CD4-positive, CD25-positive, alpha-beta regulatory T cell (primary cell): Measurements from ENCODE around the gene TMEM44. TPM values are rescaled to one million over a fixed set of nuclear protein-coding genes. Genes with fewer than 3 reads are reported as not detected.

Experiments
- ATAC-seq, 2 donors: fragments of 150-1000 bp; cut with Tn5 transposase; one replicate each; pipeline ENCODE4 v1.10.0; 2021; ENCODE audit warnings: low read depth in 2 of 2, moderate number of reproducible peaks in 2 of 2, moderate library complexity in 1 of 2
- DNase-seq, 3 donors: peaks; one replicate each; pipeline versions ENCODE4 v3.0.0 to v3.0.0-alpha.2; 2012 to 2022; ENCODE audit warnings: mixed read lengths in 1 of 3
- H3K27ac ChIP-seq: one replicate; pipeline ENCODE4 v1.7.0; 2013; ENCODE audit warnings: mild to moderate bottlenecking, low read length; ENCODE audit not compliant: insufficient read depth, poor library complexity, severe bottlenecking
- H3K27me3 ChIP-seq: one replicate; pipeline ENCODE4 v1.7.0; 2013; ENCODE audit warnings: low read length; ENCODE audit not compliant: control insufficient read depth, insufficient read depth
- H3K36me3 ChIP-seq: one replicate; pipeline ENCODE4 v1.7.0; 2013; ENCODE audit warnings: mild to moderate bottlenecking, low read length, moderate library complexity; ENCODE audit not compliant: control insufficient read depth, insufficient read depth
- H3K4me1 ChIP-seq: 2 replicates; pipeline ENCODE4 v1.7.0; 2013; ENCODE audit warnings: mild to moderate bottlenecking, low read length; ENCODE audit not compliant: insufficient read depth, control insufficient read depth, poor library complexity, severe bottlenecking
- H3K4me3 ChIP-seq: one replicate; pipeline ENCODE4 v1.7.0; 2013; ENCODE audit warnings: low read depth, mild to moderate bottlenecking, low read length, moderate library complexity
- H3K9me3 ChIP-seq, 2 experiments: 1 replicate in 1 of 2; 2 replicates in 1 of 2; pipeline ENCODE4 v1.7.0; 2013; ENCODE audit warnings: low read length in 2 of 2, mild to moderate bottlenecking in 1 of 2, moderate library complexity in 1 of 2; ENCODE audit not compliant: control insufficient read depth in 2 of 2
- H3K27ac Mint-ChIP-seq, 3 donors: one replicate each; pipeline ENCODE4 v1.8.0; 2020 to 2022; ENCODE audit warnings: mild to moderate bottlenecking in 3 of 3, mixed read lengths in 3 of 3, moderate library complexity in 2 of 3
- H3K27me3 Mint-ChIP-seq: one replicate; pipeline ENCODE4 v1.8.0; 2022; ENCODE audit warnings: mild to moderate bottlenecking, mixed read lengths
- H3K36me3 Mint-ChIP-seq: one replicate; pipeline ENCODE4 v1.8.0; 2020; ENCODE audit warnings: mixed read lengths
- H3K4me1 Mint-ChIP-seq, 4 donors: one replicate each; pipeline ENCODE4 v1.8.0; 2020 to 2022; ENCODE audit warnings: mixed read lengths in 4 of 4, mild to moderate bottlenecking in 1 of 4
- H3K4me3 Mint-ChIP-seq, 4 donors: one replicate each; pipeline ENCODE4 v1.8.0; 2020 to 2022; ENCODE audit warnings: mild to moderate bottlenecking in 4 of 4, mixed read lengths in 4 of 4, moderate library complexity in 3 of 4
- H3K9me3 Mint-ChIP-seq, 7 donors: one replicate each; pipeline ENCODE4 v1.8.0; 2020 to 2022; ENCODE audit warnings: mixed read lengths in 7 of 7, mild to moderate bottlenecking in 3 of 7, moderate library complexity in 2 of 7
- polyA plus RNA-seq, 4 donors: library from polyadenylated mRNA; unstranded; fragments of 300-500 nt; fragmentation: Illumina TruSeq; gene quantifications; one replicate each; pipeline ENCODE4 v1.2.3, GENCODE V29; 2021
- total RNA-seq: library from RNA; stranded (reverse); gene quantifications from one replicate; pipeline ENCODE4 v1.2.3, GENCODE V29; 2022

Gene TMEM44
- total and polyA plus RNA-seq, 5 donors from 2014 or later = 0.41 to 5.5 (median 0.75) TPM

GRCh38 chr3:194541483-194541882 is 91.7 kb downstream of the TMEM44 start:
- Histone ChIP-seq H3K9me3 (no peaks in the 10 kb centered on the region), H3K27ac (no peak overlapping the region), H3K4me1 (no peaks in the 10 kb centered on the region), H3K36me3 (no peaks in the 10 kb centered on the region), H3K27me3 (no peaks in the 10 kb centered on the region), H3K4me3 (no peak overlapping the region)
- Mint-ChIP-seq H3K4me3 (no peak overlapping the region), H3K36me3 (no peaks in the 10 kb centered on the region), H3K27me3 (no peaks in the 10 kb centered on the region), H3K27ac (peak overlapping the region in 2 of 3 donors; percentile 54 to 68), H3K9me3 (peaks cover 0 to 2% (median 0%) of the 10 kb centered on the region in 7 donors), H3K4me1 (peaks cover 0 to 6% (median under 1%) of the 10 kb centered on the region in 4 donors)
- ATAC-seq (no peak), DNase-seq (no peak)

DNA sequence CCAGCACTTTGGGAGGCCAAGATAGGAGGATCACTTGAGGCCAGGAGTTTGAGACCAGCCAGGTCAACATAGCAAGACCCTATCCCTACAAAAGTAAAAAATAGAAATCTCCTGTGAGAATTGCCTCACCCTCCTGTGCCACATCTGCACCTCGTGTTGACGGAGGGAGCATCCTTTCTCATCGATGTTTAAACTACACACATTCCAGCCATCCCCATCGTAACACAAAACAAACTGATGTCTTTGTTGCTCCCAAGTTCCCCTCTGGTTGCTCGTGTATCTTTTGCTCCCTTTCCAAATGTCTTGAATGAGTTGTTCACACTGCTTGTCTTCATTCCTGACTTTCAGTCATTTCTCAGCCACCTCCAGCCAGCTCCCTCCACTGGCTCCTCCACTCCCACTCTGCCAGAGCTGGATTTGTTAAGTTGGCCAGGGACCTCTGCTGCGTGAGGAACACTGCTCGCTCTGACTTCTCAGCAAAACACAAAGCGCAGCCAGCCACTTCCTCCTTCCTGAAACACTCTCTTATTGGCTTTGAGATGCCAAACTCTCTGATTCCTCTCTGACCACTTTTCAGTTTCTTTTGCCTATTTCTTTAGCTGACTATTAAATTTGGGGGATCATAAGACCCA is 92.8 kb downstream of the TMEM44 start:
- H3K9me3 ChIP-seq = no peaks in the 10 kb centered on the region
- DNase-seq (peak in 1 of 3 donors; percentile 21), ATAC-seq (no peak)
- no peaks in the 10 kb centered on the region for H3K27me3 Mint-ChIP-seq
- no peak overlapping the region for H3K27ac ChIP-seq
- no peak overlapping the region for H3K4me3 ChIP-seq
- H3K4me3 Mint-ChIP-seq = no peak overlapping the region
- peaks cover 0 to 2% (median 0%) of the 10 kb centered on the region in 7 donors for H3K9me3 Mint-ChIP-seq
- no peaks in the 10 kb centered on the region for H3K4me1 ChIP-seq
- no peaks in the 10 kb centered on the region for H3K36me3 ChIP-seq
- H3K27ac Mint-ChIP-seq = peak overlapping the region in 2 of 3 donors; percentile 54 to 83
- H3K4me1 Mint-ChIP-seq = peaks cover 0 to 6% (median under 1%) of the 10 kb centered on the region in 4 donors
- H3K36me3 Mint-ChIP-seq = no peaks in the 10 kb centered on the region
- H3K27me3 ChIP-seq = no peaks in the 10 kb centered on the region

- H3K27ac Mint-ChIP-seq = peak overlapping the region in 1 of 3 donors; percentile 55
- Histone ChIP-seq H3K27me3 (no peaks in the 10 kb centered on the region), H3K4me3 (no peak overlapping the region), H3K4me1 (no peaks in the 10 kb centered on the region), H3K36me3 (no peaks in the 10 kb centered on the region), H3K9me3 (peaks cover 1 to 6% of the 10 kb centered on the region in 2 experiments), H3K27ac (no peak overlapping the region)
- no peaks in the 10 kb centered on the region for H3K36me3 Mint-ChIP-seq
- peaks cover 0 to 8% (median 3%) of the 10 kb centered on the region in 7 donors for H3K9me3 Mint-ChIP-seq
- no peak overlapping the region for H3K4me3 Mint-ChIP-seq
- no peaks in the 10 kb centered on the region for H3K27me3 Mint-ChIP-seq
- ATAC-seq (no peak), DNase-seq (no peak)
- peaks cover 0 to 6% (median under 1%) of the 10 kb centered on the region in 4 donors for H3K4me1 Mint-ChIP-seq
Observed at GRCh38 chr3:194539498-194539897, 93.7 kb downstream of the TMEM44 start.

GRCh38 chr3:194537732-194538247 is 95.4 kb downstream of the TMEM44 start:
- Mint-ChIP-seq H3K4me3 (no peak overlapping the region), H3K27me3 (peaks cover 5% of the 10 kb centered on the region), H3K9me3 (peaks cover 0 to 16% (median 4%) of the 10 kb centered on the region in 7 donors), H3K27ac (no peak overlapping the region), H3K36me3 (no peaks in the 10 kb centered on the region), H3K4me1 (peaks cover 0 to 6% (median 0%) of the 10 kb centered on the region in 4 donors)
- ATAC-seq = no peak
- DNase-seq = no peak
- Histone ChIP-seq H3K9me3 (peaks cover 10 to 11% of the 10 kb centered on the region in 2 experiments), H3K36me3 (no peaks in the 10 kb centered on the region), H3K4me3 (no peak overlapping the region), H3K4me1 (no peaks in the 10 kb centered on the region), H3K27me3 (no peaks in the 10 kb centered on the region), H3K27ac (no peak overlapping the region)

Other genes starting within 250 kb of the TMEM44 start
- gene GP5, start 234.2 kb downstream of the TMEM44 start, total RNA-seq = 1.4 TPM
- 1 to 10 TPM in 2 of 4 donors, under 1 TPM in 2; 0.41 to 2.7 (median 1.2) TPM for gene GP5, start 234.2 kb downstream of the TMEM44 start, polyA plus RNA-seq
- 114 TPM for gene ATP13A3, start 146.4 kb downstream of the TMEM44 start, total RNA-seq
- 10 to 100 TPM in 3 of 4 donors, 1 to 10 TPM in 1; 8.6 to 17.5 (median 13.3) TPM for gene ATP13A3, start 146.4 kb downstream of the TMEM44 start, polyA plus RNA-seq
- gene LSG1, start 38.8 kb upstream of the TMEM44 start, total RNA-seq = 50.5 TPM
- 10 to 100 TPM; 12.1 to 23.3 (median 17.9) TPM for gene LSG1, start 38.8 kb upstream of the TMEM44 start, polyA plus RNA-seq
- 4.8 TPM for gene FAM43A, start 52.5 kb upstream of the TMEM44 start, total RNA-seq
- gene FAM43A, start 52.5 kb upstream of the TMEM44 start, polyA plus RNA-seq = 1 to 10 TPM; 4.8 to 9.4 (median 7.4) TPM